Measurements from ENCODE around the gene KCNMA1. TPM values are rescaled to one million over a fixed set of nuclear protein-coding genes. Genes with fewer than 3 reads are reported as not detected.
A peak's percentile ranks its signal among the peaks of the same experiment; 100 is the strongest.
"Not testable (repeated sequence)": the region's sequence is repeated elsewhere in the genome, so short reads cannot be mapped to it uniquely, and the experiment has no call there.

KCNMA1 gene
- total RNA-seq, 3 donors from 2014 or later (not counting 1 experiment from before 2014, with no cell fraction given): 0.40 to 1.8 (median 0.63) TPM

DNA sequence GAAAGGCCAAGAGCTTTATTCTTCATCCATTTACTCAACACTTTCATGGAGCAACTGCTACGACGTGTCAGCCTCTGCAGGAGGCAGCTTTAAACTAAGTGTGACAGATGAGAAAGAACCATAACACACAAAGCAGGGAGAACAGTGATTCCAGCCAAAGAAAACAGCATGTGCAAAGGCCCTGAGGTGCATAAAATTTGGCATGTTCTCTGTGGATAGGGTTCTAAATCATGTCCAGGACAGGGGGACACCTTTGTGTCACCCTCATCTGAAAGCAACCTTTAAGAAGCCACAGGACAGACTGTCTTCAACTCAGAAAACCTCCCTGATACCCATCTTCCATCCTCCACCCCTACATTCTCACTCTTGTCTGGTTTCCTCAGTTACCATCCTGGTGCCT is 116.6 kb downstream of the KCNMA1 start:
- DNase-seq: no peak
- H3K4me3 ChIP-seq (ENCODE audit: low read length): no peak overlapping the region
- Mint-ChIP-seq H3K9me3 (peaks cover 0 to 4% of the 10 kb centered on the region in 2 donors), H3K4me1 (peaks cover 0 to 5% of the 10 kb centered on the region in 2 donors), H3K27ac (no peak overlapping the region), H3K27me3 (ENCODE audit: low read depth in 2 of 2) (peaks cover 9 to 14% of the 10 kb centered on the region in 2 donors), H3K36me3 (no peaks in the 10 kb centered on the region), H3K4me3 (no peak overlapping the region)
- ATAC-seq: no peak
- TF ChIP-seq, protein P1, sequence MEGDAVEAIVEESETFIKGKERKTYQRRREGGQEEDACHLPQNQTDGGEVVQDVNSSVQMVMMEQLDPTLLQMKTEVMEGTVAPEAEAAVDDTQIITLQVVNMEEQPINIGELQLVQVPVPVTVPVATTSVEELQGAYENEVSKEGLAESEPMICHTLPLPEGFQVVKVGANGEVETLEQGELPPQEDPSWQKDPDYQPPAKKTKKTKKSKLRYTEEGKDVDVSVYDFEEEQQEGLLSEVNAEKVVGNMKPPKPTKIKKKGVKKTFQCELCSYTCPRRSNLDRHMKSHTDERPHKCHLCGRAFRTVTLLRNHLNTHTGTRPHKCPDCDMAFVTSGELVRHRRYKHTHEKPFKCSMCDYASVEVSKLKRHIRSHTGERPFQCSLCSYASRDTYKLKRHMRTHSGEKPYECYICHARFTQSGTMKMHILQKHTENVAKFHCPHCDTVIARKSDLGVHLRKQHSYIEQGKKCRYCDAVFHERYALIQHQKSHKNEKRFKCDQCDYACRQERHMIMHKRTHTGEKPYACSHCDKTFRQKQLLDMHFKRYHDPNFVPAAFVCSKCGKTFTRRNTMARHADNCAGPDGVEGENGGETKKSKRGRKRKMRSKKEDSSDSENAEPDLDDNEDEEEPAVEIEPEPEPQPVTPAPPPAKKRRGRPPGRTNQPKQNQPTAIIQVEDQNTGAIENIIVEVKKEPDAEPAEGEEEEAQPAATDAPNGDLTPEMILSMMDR (IDR thresholded peaks at IDR 0.05): no peak
- intact Hi-C loops (cut with micrococcal nuclease): no loop called here
- no peak overlapping the region for H3K27ac ChIP-seq (ENCODE audit: low read length)
- no peaks in the 10 kb centered on the region for H3K27me3 ChIP-seq (ENCODE audit: control insufficient read depth, insufficient read depth, low read length)
- WGBS (ENCODE audit: insufficient coverage): 100% methylated on average over 2 of the region's 2 CpGs
- no peaks in the 10 kb centered on the region for H3K36me3 ChIP-seq (ENCODE audit: control insufficient read depth, insufficient read depth, low read length)
- peaks cover 4% of the 10 kb centered on the region for H3K9me3 ChIP-seq (ENCODE audit: control insufficient read depth, insufficient read depth, low read length)
- H3K4me1 ChIP-seq (ENCODE audit: control insufficient read depth, insufficient read depth, low read length): no peaks in the 10 kb centered on the region

DNA sequence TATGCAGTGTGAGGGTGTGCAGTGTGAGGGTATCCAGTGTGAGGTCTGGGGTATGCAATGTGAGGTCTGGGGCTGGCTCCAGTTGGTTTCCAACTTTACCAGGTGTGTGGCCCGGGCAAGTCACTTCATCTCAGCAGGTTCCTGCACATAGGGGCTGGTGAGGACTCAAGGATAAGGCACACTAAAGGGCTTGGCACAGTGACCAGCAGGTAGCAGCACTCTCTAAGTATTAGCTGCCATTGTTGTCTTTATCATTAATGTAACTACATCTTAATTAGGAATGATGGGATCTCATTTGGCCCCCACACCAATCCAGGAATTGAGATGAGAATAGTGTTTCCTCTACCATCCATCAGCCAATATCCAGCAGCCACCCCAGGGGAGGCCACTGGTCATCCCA is 117.3 kb downstream of the KCNMA1 start:
- Histone ChIP-seq H3K27ac (ENCODE audit: low read length) (no peak overlapping the region), H3K9me3 (ENCODE audit: control insufficient read depth, insufficient read depth, low read length) (peaks cover 4% of the 10 kb centered on the region), H3K4me1 (ENCODE audit: control insufficient read depth, insufficient read depth, low read length) (no peaks in the 10 kb centered on the region), H3K36me3 (ENCODE audit: control insufficient read depth, insufficient read depth, low read length) (no peaks in the 10 kb centered on the region), H3K4me3 (ENCODE audit: low read length) (no peak overlapping the region), H3K27me3 (ENCODE audit: control insufficient read depth, insufficient read depth, low read length) (no peaks in the 10 kb centered on the region)
- Mint-ChIP-seq H3K4me1 (peaks cover 0 to 5% of the 10 kb centered on the region in 2 donors), H3K36me3 (no peaks in the 10 kb centered on the region), H3K4me3 (no peak overlapping the region), H3K27ac (no peak overlapping the region), H3K27me3 (ENCODE audit: low read depth in 2 of 2) (peaks cover 12 to 19% of the 10 kb centered on the region in 2 donors), H3K9me3 (peaks cover 0 to 4% of the 10 kb centered on the region in 2 donors)
- TF ChIP-seq, protein P1 (IDR thresholded peaks at IDR 0.05): no peak
- WGBS (ENCODE audit: insufficient coverage): 81% methylated on average over 1 of the region's 1 CpG
- ATAC-seq (no peak), DNase-seq (no peak)
- intact Hi-C loops (cut with micrococcal nuclease): no loop called here

DNA sequence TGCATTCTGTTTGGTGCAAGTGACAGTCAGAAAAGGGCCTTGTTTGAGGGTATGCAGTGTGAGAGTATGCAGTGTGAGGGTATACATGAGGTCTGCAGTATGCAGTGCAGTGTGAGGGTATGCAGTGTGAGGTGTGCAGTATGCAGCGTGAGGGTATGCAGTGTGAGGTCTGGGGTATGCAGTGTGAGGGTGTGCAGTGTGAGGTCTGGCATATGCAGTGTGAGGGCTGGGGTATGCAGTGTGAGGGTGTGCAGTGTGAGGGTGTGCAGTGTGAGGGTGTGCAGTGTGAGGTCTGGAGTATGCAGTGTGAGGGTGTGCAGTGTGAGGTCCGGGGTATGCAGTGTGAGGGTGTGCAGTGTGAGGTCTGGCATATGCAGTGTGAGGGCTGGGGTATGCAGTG is 117.8 kb downstream of the KCNMA1 start:
- H3K4me3 Mint-ChIP-seq; H3K9me3 ChIP-seq (ENCODE audit: control insufficient read depth, insufficient read depth, low read length); H3K4me1 Mint-ChIP-seq; H3K27me3 ChIP-seq (ENCODE audit: control insufficient read depth, insufficient read depth, low read length); H3K27ac Mint-ChIP-seq; H3K9me3 Mint-ChIP-seq; H3K36me3 Mint-ChIP-seq; H3K4me3 ChIP-seq (ENCODE audit: low read length); DNase-seq; H3K4me1 ChIP-seq (ENCODE audit: control insufficient read depth, insufficient read depth, low read length); intact Hi-C loops (cut with micrococcal nuclease); H3K36me3 ChIP-seq (ENCODE audit: control insufficient read depth, insufficient read depth, low read length); H3K27ac ChIP-seq (ENCODE audit: low read length): not testable (repeated sequence)
- peak in 1 of 3 donors; percentile 21 for ATAC-seq
- H3K27me3 Mint-ChIP-seq (ENCODE audit: low read depth in 2 of 2): peaks cover 12 to 19% of the 10 kb centered on the region in 2 donors
- WGBS (ENCODE audit: insufficient coverage): 56% methylated on average over 2 of the region's 2 CpGs

DNA sequence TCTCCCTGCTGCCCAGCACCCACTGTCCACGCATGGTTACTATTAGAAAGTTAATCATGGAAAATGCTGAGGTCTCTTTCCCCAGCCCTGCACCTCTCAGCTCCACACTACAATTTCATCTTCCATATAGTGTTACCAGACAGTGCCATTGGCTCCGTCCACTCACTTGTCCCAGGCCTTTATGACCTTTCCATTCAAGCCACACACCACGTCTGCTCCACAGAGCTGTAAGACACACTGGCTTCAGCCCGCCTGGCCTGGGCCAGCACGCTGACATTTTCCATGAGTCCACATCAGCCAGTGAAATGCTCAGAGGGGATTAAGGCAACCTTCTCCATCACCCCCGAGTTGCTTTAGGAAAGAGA is 118.7 kb downstream of the KCNMA1 start:
- Histone ChIP-seq H3K27ac (ENCODE audit: low read length) (no peak overlapping the region), H3K27me3 (ENCODE audit: control insufficient read depth, insufficient read depth, low read length) (no peaks in the 10 kb centered on the region), H3K9me3 (ENCODE audit: control insufficient read depth, insufficient read depth, low read length) (peaks cover 4% of the 10 kb centered on the region), H3K36me3 (ENCODE audit: control insufficient read depth, insufficient read depth, low read length) (no peaks in the 10 kb centered on the region), H3K4me1 (ENCODE audit: control insufficient read depth, insufficient read depth, low read length) (no peaks in the 10 kb centered on the region), H3K4me3 (ENCODE audit: low read length) (no peak overlapping the region)
- 82% methylated on average over 6 of the region's 6 CpGs for WGBS (ENCODE audit: insufficient coverage)
- DNase-seq (no peak), ATAC-seq (no peak)
- Mint-ChIP-seq H3K27me3 (ENCODE audit: low read depth in 2 of 2) (peaks cover 12 to 19% of the 10 kb centered on the region in 2 donors), H3K4me1 (peaks cover 0 to 5% of the 10 kb centered on the region in 2 donors), H3K4me3 (no peak overlapping the region), H3K9me3 (peaks cover 0 to 4% of the 10 kb centered on the region in 2 donors), H3K36me3 (no peaks in the 10 kb centered on the region), H3K27ac (no peak overlapping the region)
- TF ChIP-seq, protein P1 (IDR thresholded peaks at IDR 0.05): no peak
- intact Hi-C loops (cut with micrococcal nuclease): no loop called here
